Nephron (organoid): ENCODE measurements around the gene ARHGEF33.

Source experiments
- H3K27ac Mint-ChIP-seq, 3 experiments: 2 replicates each; pipeline ENCODE4 v1.8.0; 2020; ENCODE audit warnings: mixed read lengths in 3 of 3, mild to moderate bottlenecking in 2 of 3, moderate library complexity in 1 of 3
- H3K27me3 Mint-ChIP-seq: 2 replicates; pipeline ENCODE4 v1.8.0; 2021; ENCODE audit warnings: low read depth, mild to moderate bottlenecking, moderate library complexity, mixed read lengths
- H3K36me3 Mint-ChIP-seq: 2 replicates; pipeline ENCODE4 v1.8.0; 2020; ENCODE audit warnings: low read depth, mixed read lengths
- H3K4me1 Mint-ChIP-seq: 2 replicates; pipeline ENCODE4 v1.8.0; 2020; ENCODE audit warnings: mixed read lengths
- H3K4me3 Mint-ChIP-seq, 3 experiments: 2 replicates each; pipeline ENCODE4 v1.8.0; 2020; ENCODE audit warnings: mild to moderate bottlenecking in 3 of 3, mixed read lengths in 3 of 3, moderate library complexity in 2 of 3
- H3K9me3 Mint-ChIP-seq: 2 replicates; pipeline ENCODE4 v1.8.0; 2020; ENCODE audit warnings: mixed read lengths
- TF ChIP-seq, protein P1 (sequence below), 3 experiments: fragments of 200-600 bp; sonication (generic); IDR thresholded peaks; one replicate each; pipeline ENCODE4 v1.5.0; 2021; ENCODE audit warnings: antibody characterized with exemption in 3 of 3; ENCODE audit not compliant: unreplicated experiment in 3 of 3

ARHGEF33 gene

GRCh38 chr2:38960609-38961320 lies 71.1 kb downstream of the ARHGEF33 start:
- Mint-ChIP-seq H3K4me3 (no peak overlapping the region), H3K36me3 (peaks cover 4% of the 10 kb centered on the region), H3K27ac (no peak overlapping the region), H3K9me3 (no peaks in the 10 kb centered on the region), H3K4me1 (no peaks in the 10 kb centered on the region), H3K27me3 (no peaks in the 10 kb centered on the region)
- TF ChIP-seq, protein P1, sequence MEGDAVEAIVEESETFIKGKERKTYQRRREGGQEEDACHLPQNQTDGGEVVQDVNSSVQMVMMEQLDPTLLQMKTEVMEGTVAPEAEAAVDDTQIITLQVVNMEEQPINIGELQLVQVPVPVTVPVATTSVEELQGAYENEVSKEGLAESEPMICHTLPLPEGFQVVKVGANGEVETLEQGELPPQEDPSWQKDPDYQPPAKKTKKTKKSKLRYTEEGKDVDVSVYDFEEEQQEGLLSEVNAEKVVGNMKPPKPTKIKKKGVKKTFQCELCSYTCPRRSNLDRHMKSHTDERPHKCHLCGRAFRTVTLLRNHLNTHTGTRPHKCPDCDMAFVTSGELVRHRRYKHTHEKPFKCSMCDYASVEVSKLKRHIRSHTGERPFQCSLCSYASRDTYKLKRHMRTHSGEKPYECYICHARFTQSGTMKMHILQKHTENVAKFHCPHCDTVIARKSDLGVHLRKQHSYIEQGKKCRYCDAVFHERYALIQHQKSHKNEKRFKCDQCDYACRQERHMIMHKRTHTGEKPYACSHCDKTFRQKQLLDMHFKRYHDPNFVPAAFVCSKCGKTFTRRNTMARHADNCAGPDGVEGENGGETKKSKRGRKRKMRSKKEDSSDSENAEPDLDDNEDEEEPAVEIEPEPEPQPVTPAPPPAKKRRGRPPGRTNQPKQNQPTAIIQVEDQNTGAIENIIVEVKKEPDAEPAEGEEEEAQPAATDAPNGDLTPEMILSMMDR (IDR thresholded peaks at IDR 0.05; ENCODE audit: unreplicated experiment in 3 of 3), result no peak

GRCh38 chr2:38966006-38966405 lies 76.3 kb downstream of the ARHGEF33 start:
- Mint-ChIP-seq H3K4me1 (no peaks in the 10 kb centered on the region), H3K27ac (no peak overlapping the region), H3K9me3 (no peaks in the 10 kb centered on the region), H3K36me3 (no peaks in the 10 kb centered on the region), H3K4me3 (no peak overlapping the region), H3K27me3 (no peaks in the 10 kb centered on the region)
- TF ChIP-seq, protein P1 (IDR thresholded peaks at IDR 0.05; ENCODE audit: unreplicated experiment in 3 of 3), result no peak

DNA sequence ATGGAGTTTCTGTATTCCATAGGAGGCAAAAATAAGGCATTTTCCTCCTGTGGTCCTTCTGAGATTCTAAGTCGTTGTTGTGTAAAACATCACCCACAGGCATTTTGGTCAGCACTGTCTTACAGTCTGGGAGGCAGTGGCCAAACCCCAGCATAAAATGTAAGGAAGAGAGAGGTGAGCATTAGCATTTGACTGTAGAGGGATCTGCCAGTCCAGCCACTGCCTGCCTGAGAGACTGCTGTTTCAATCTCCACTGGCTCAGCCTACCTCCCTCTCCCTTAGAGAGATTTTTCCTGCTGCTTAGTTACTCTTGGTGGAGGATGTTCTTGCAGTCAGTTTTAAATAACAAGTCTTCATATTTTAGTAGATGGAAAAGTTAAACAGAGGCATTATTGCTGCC lies 77.0 kb downstream of the ARHGEF33 start:
- Mint-ChIP-seq H3K36me3 (peaks cover 4% of the 10 kb centered on the region), H3K27me3 (no peaks in the 10 kb centered on the region), H3K27ac (peak overlapping the region in 1 of 3 experiments; percentile 76), H3K4me3 (no peak overlapping the region), H3K4me1 (no peaks in the 10 kb centered on the region), H3K9me3 (no peaks in the 10 kb centered on the region)
- TF ChIP-seq, protein P1 (IDR thresholded peaks at IDR 0.05; ENCODE audit: unreplicated experiment in 3 of 3), result no peak

DNA sequence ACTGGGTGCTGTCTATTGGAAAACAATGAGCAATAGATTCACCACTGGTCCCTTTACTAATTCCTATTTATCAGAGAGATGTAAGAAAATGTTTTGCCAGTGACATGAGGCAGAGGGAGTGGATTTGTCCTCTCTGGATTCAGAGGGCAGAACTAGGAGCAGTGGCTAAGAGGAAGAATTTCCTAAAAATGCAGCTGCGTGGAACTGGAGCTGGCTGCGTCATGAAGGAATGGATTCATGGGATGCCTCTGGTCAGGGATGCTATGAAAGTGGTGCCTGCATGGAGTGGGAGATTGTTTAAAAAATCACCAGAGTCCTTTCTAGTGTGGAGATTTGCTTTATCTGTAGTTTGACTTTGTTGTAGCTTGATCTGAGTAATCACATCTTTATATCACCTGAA lies 78.3 kb downstream of the ARHGEF33 start:
- no peak overlapping the region for H3K4me3 Mint-ChIP-seq
- no peaks in the 10 kb centered on the region for H3K4me1 Mint-ChIP-seq
- H3K27ac Mint-ChIP-seq, result no peak overlapping the region
- H3K36me3 Mint-ChIP-seq, result peaks cover 8% of the 10 kb centered on the region
- no peaks in the 10 kb centered on the region for H3K27me3 Mint-ChIP-seq
- TF ChIP-seq, protein P1 (IDR thresholded peaks at IDR 0.05; ENCODE audit: unreplicated experiment in 3 of 3), result no peak
- H3K9me3 Mint-ChIP-seq, result no peaks in the 10 kb centered on the region

GRCh38 chr2:38971377-38971776 lies 81.7 kb downstream of the ARHGEF33 start:
- peaks cover 8% of the 10 kb centered on the region for H3K36me3 Mint-ChIP-seq
- no peak overlapping the region for H3K27ac Mint-ChIP-seq
- H3K4me3 Mint-ChIP-seq, result no peak overlapping the region
- TF ChIP-seq, protein P1 (IDR thresholded peaks at IDR 0.05; ENCODE audit: unreplicated experiment in 3 of 3), result no peak
- H3K4me1 Mint-ChIP-seq, result peaks cover 14% of the 10 kb centered on the region
- H3K9me3 Mint-ChIP-seq, result no peaks in the 10 kb centered on the region
- no peaks in the 10 kb centered on the region for H3K27me3 Mint-ChIP-seq

- no peak overlapping the region for H3K4me3 Mint-ChIP-seq
- peaks cover 8% of the 10 kb centered on the region for H3K36me3 Mint-ChIP-seq
- TF ChIP-seq, protein P1 (IDR thresholded peaks at IDR 0.05; ENCODE audit: unreplicated experiment in 3 of 3), result no peak
- peaks cover 14% of the 10 kb centered on the region for H3K4me1 Mint-ChIP-seq
- H3K9me3 Mint-ChIP-seq, result no peaks in the 10 kb centered on the region
- H3K27me3 Mint-ChIP-seq, result no peaks in the 10 kb centered on the region
- no peak overlapping the region for H3K27ac Mint-ChIP-seq
Measured at GRCh38 chr2:38973266-38973665, 83.6 kb downstream of the ARHGEF33 start.
